GM12892 (cell line): ENCODE data around the gene OPRM1.

Experiments
- POLR2A ChIP-seq: IDR thresholded peaks from 2 replicates; pipeline ENCODE4 v1.6.1; 2011; ENCODE audit warnings: low read depth, low read length, control low read depth
- POLR2AphosphoS5 ChIP-seq: IDR thresholded peaks from 2 replicates; pipeline ENCODE4 v1.6.1; 2011; ENCODE audit warnings: low read depth, low read length, control low read depth
- TAF1 ChIP-seq: IDR thresholded peaks from 2 replicates; pipeline ENCODE4 v1.6.1; 2011; ENCODE audit warnings: low read depth, mild to moderate bottlenecking, control low read depth, low read length, borderline replicate concordance

- TF ChIP-seq POLR2A: no peak
- TF ChIP-seq POLR2AphosphoS5: no peak
- TF ChIP-seq TAF1: no peak
These were observed 238.0 kb downstream of the OPRM1 start for GRCh38 chr6:154276810-154277628.
